NB4 (cell line): Measurements from ENCODE around the gene C1QTNF7.

Source experiments
- CTCF ChIP-seq: IDR thresholded peaks from one replicate; pipeline ENCODE4 v1.5.1; 2012; ENCODE audit warnings: low read depth, low read length
- POLR2A ChIP-seq: IDR thresholded peaks from 2 replicates; pipeline ENCODE4 v1.6.1; 2011; ENCODE audit warnings: mild to moderate bottlenecking; ENCODE audit not compliant: insufficient read length; ENCODE audit errors: extremely low read depth
- TF ChIP-seq, protein P1 (sequence below): IDR thresholded peaks from 2 replicates; pipeline ENCODE4 v1.6.1; 2011; ENCODE audit warnings: low read depth, low read length

DNA sequence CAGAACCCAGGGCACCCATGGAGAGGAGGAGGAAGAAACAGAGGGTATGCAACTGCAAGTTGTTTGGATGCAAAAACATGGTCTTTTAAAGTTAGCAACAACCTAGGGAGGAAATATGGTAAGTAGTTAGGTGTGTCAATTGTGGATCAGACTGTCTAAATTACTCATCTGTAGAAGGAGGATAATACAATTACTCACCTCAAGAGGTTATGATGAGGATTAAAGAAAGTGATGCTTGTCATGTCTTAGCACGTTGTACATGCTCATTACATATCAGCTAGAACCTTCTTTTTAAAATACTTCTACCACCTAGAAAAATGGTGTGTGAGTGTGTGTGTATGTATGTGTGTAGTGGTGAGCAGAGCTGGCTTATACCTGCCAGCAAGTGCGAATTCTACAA is 2.3 kb upstream of the C1QTNF7 start:
- no peak for TF ChIP-seq POLR2A
- TF ChIP-seq CTCF = no peak
- TF ChIP-seq, protein P1, sequence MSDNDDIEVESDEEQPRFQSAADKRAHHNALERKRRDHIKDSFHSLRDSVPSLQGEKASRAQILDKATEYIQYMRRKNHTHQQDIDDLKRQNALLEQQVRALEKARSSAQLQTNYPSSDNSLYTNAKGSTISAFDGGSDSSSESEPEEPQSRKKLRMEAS = no peak
